ENCODE data around the gene MTX1.
A peak's percentile ranks its signal among the peaks of the same experiment; 100 is the strongest.
"Not testable (repeated sequence)": the region's sequence is repeated elsewhere in the genome, so short reads cannot be mapped to it uniquely, and the experiment has no call there.

MTX1 gene

GRCh38 chr1:155186067-155186793, 22.3 kb upstream of the MTX1 start:
- H3K36me3 ChIP-seq (ENCODE audit: low read depth): no peaks in the 10 kb centered on the region
- DNase-seq (ENCODE audit: low spot score) (no peak), ATAC-seq (ENCODE audit: low read depth) (peak; percentile 4; the same call in 1 of the 3 replicates)
- no peaks in the 10 kb centered on the region for H3K4me1 ChIP-seq (ENCODE audit: insufficient read depth, poor library complexity, severe bottlenecking)
- no peaks in the 10 kb centered on the region for H3K27me3 ChIP-seq (ENCODE audit: insufficient read depth, poor library complexity, severe bottlenecking)
- no peak for TF ChIP-seq CTCF (IDR thresholded peaks at IDR 0.05; ENCODE audit: poor library complexity, severe bottlenecking)
- H3K4me3 ChIP-seq (ENCODE audit: severe bottlenecking): no peak overlapping the region
- H3K27ac ChIP-seq (ENCODE audit: poor library complexity, severe bottlenecking): no peak overlapping the region
- H3K9me3 ChIP-seq (ENCODE audit: severe bottlenecking): no peaks in the 10 kb centered on the region

GRCh38 chr1:155186794-155187455, 21.6 kb upstream of the MTX1 start:
- H3K36me3 ChIP-seq (ENCODE audit: low read depth): no peaks in the 10 kb centered on the region
- TF ChIP-seq CTCF (IDR thresholded peaks at IDR 0.05; ENCODE audit: poor library complexity, severe bottlenecking): no peak
- no peak overlapping the region for H3K27ac ChIP-seq (ENCODE audit: poor library complexity, severe bottlenecking)
- H3K9me3 ChIP-seq (ENCODE audit: severe bottlenecking): no peaks in the 10 kb centered on the region
- no peaks in the 10 kb centered on the region for H3K27me3 ChIP-seq (ENCODE audit: insufficient read depth, poor library complexity, severe bottlenecking)
- DNase-seq (ENCODE audit: low spot score) (no peak), ATAC-seq (ENCODE audit: low read depth) (no peak)
- H3K4me3 ChIP-seq (ENCODE audit: severe bottlenecking): no peak overlapping the region
- H3K4me1 ChIP-seq (ENCODE audit: insufficient read depth, poor library complexity, severe bottlenecking): no peaks in the 10 kb centered on the region

GRCh38 chr1:155187456-155187891, 21.0 kb upstream of the MTX1 start:
- DNase-seq (ENCODE audit: low spot score): no peak
- no peaks in the 10 kb centered on the region for H3K27me3 ChIP-seq (ENCODE audit: insufficient read depth, poor library complexity, severe bottlenecking)
- no peak overlapping the region for H3K4me3 ChIP-seq (ENCODE audit: severe bottlenecking)
- no peak overlapping the region for H3K27ac ChIP-seq (ENCODE audit: poor library complexity, severe bottlenecking)
- TF ChIP-seq CTCF (IDR thresholded peaks at IDR 0.05; ENCODE audit: poor library complexity, severe bottlenecking): no peak
- no peaks in the 10 kb centered on the region for H3K4me1 ChIP-seq (ENCODE audit: insufficient read depth, poor library complexity, severe bottlenecking)
- H3K9me3 ChIP-seq (ENCODE audit: severe bottlenecking): no peaks in the 10 kb centered on the region
- no peaks in the 10 kb centered on the region for H3K36me3 ChIP-seq (ENCODE audit: low read depth)
- 0 out of 3 replicates have a peak, but pooled peaks have one; percentile 3 for ATAC-seq (ENCODE audit: low read depth)

GRCh38 chr1:155188268-155188667, 20.2 kb upstream of the MTX1 start:
- DNase-seq (ENCODE audit: low spot score) (peak; percentile 32), ATAC-seq (ENCODE audit: low read depth) (peak; percentile 20; the same call in 1 of the 3 replicates)
- Histone ChIP-seq H3K4me1 (ENCODE audit: insufficient read depth, poor library complexity, severe bottlenecking) (peaks cover 3% of the 10 kb centered on the region), H3K27ac (ENCODE audit: poor library complexity, severe bottlenecking) (no peak overlapping the region), H3K36me3 (ENCODE audit: low read depth) (no peaks in the 10 kb centered on the region), H3K4me3 (ENCODE audit: severe bottlenecking) (no peak overlapping the region), H3K27me3 (ENCODE audit: insufficient read depth, poor library complexity, severe bottlenecking) (no peaks in the 10 kb centered on the region), H3K9me3 (ENCODE audit: severe bottlenecking) (no peaks in the 10 kb centered on the region)
- no peak for TF ChIP-seq CTCF (IDR thresholded peaks at IDR 0.05; ENCODE audit: poor library complexity, severe bottlenecking)

- not testable (repeated sequence) for H3K27me3 ChIP-seq (ENCODE audit: insufficient read depth, poor library complexity, severe bottlenecking); H3K4me3 ChIP-seq (ENCODE audit: severe bottlenecking); ATAC-seq (ENCODE audit: low read depth); DNase-seq (ENCODE audit: low spot score); H3K27ac ChIP-seq (ENCODE audit: poor library complexity, severe bottlenecking); H3K4me1 ChIP-seq (ENCODE audit: insufficient read depth, poor library complexity, severe bottlenecking); H3K36me3 ChIP-seq (ENCODE audit: low read depth); H3K9me3 ChIP-seq (ENCODE audit: severe bottlenecking)
Observed at GRCh38 chr1:155189926-155190325, 18.6 kb upstream of the MTX1 start.
